CD1c-positive myeloid dendritic cell (primary cell): ENCODE measurements around the gene VANGL2.
"Not testable (repeated sequence)": the region's sequence is repeated elsewhere in the genome, so short reads cannot be mapped to it uniquely, and the experiment has no call there.

ENCODE experiments used
- DNase-seq: peaks from one replicate; pipeline ENCODE4 v3.0.0-alpha.2; 2016; ENCODE audit errors: extremely low spot score

Gene VANGL2

DNA sequence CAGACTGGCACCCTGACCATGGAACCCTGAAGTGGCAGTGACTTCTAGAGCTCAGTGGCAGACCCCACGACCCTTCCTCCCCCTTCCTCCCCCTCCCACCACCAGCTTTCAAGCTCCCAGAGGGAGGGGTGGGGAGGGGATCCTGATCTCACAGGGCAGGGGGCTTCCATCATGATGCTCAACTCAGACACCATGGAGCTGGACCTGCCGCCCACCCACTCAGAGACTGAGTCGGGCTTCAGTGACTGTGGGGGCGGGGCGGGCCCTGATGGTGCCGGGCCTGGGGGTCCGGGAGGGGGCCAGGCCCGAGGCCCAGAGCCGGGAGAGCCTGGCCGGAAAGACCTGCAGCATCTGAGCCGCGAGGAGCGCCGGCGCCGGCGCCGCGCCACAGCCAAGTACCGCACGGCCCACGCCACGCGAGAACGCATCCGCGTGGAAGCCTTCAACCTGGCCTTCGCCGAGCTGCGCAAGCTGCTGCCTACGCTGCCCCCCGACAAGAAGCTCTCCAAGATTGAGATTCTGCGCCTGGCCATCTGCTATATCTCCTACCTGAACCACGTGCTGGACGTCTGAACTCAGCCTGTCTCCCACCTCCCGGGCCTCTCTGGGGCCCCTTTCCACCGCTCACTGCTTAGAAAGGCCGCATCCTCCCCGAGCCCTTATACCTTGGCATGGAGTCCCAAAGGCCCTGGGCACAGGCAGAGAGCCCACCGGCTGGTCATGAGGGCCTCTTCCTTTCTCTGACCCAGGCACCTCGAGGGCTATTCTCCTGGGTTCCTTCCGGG is 29.6 kb upstream of the VANGL2 start:
- no peak for DNase-seq

DNA sequence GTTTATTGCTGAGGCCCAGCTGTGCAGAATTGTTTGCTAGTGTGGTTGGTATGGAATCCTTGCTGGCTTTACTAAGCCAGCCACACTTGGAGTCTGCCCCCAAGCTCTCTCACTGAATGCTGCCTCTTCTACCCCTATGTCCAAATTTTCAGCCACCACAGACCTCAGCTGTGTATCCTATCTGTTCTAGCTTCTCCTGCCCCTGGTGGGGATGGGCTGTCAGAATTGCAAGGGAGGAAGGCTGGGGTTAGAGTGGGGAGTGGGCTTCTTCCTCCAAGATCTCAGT is 29.1 kb upstream of the VANGL2 start:
- no peak for DNase-seq

DNA sequence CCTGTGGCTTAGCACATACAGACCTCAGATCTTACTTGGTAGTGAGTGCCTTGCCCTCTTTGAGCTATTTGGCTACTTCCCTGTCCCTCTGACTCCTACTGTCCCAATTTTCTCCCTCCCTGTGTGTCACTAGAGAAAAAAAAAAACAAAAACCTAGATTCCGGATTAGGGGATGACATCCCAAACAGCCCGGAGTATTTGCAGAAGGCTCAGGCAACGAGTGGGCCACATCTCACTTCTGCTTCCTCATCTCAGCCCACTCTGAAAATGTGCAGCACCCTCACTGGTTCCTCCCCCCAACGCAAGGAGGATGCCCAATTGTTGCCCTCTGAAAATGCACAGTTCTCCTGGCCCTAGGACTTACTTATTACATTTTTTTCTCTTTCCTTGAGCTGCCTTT is 28.6 kb upstream of the VANGL2 start:
- peak; percentile 91 for DNase-seq

DNA sequence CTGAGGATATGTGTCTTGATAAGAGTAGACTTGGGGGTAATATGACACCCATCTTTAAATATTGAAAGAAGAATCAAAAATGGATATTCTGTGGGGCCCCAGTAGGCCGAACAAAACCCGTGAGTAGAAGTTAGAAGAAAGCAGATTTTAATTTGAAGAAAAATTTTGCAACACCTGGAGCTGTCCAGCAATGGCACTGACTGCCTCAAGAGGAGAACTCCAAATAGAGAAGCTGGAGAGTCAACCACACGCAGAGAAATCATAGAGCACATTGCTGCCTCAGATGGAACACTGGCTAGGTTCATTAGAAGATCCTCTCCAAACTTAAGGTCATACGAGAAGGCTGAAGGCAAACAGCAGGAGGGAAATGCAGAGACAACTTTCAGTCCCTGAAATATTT is 26.7 kb upstream of the VANGL2 start:
- DNase-seq: peak; percentile 77

DNA sequence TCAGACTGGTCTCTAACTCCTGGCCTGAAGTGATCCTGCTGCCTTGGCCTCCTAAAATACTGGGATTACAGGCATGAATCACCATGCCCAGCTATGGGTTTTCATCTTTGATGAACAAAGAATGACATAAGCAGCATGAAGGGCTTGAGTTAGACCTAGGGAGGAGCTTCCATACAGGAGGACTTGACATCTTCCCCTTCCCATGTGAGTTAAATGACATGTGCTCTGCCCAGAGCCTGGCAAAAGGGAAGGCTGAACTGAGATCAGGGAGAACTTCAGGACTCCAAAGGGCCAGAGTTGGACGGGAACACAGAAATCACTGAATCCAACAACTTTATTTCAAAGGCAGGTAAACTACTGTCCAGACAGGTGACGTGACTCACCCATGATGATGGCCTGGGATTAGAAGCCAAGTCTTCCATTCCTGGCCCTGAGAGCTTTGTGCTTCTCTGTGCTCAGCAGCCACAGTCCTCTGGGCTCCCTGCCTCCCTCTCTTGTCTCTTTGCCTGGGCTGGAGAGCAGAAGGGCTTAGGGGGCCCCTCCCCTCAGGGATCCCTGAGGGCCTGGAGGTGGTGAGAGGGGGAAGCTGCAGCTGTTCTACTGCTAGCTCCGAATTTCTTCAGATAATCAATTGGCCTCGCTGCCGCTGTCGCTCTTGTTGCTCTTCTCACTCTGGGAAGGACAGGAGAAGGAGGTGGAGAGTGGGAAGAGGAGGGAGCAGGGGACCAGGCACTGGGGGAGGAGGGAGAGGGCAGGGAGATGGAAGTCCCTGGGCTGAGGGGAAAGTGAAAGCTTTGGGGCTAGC is 25.9 kb upstream of the VANGL2 start:
- peak; percentile 30 for DNase-seq

DNA sequence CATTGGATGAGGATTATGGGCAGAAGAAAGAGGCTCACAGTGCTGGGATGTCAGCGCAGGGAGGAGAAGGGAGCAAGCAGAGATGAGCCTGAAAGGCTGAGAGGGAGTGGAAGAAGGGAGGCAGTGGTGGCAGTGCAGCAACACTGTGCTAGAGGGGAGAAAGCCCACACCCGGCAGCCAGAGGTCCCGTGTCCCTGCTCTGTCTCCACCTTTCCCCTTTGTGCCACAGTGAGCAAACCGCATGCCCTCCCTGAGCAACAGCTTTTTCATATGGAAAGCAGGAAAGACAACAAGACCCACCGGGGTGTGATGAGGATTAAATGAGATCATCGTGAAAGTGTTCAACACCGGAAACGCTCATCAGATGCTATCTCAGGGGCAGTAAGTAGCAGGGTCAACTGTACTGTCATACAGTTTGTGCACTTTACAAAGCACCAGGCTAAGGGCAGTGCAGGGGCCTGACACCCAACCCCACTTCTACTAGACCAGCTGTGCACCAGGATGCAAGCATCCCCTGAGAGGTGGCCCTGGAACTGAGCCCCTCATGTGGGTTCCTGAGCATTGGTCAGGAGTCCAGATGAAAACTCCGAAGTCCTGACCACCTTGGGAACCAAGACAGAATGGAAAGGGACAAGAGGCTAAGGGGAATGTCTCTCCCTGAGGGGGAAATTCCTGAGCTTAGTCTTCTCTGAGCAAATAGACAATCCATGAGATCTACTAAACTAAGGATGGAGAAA is 24.4 kb upstream of the VANGL2 start:
- peak; percentile 72 for DNase-seq

DNA sequence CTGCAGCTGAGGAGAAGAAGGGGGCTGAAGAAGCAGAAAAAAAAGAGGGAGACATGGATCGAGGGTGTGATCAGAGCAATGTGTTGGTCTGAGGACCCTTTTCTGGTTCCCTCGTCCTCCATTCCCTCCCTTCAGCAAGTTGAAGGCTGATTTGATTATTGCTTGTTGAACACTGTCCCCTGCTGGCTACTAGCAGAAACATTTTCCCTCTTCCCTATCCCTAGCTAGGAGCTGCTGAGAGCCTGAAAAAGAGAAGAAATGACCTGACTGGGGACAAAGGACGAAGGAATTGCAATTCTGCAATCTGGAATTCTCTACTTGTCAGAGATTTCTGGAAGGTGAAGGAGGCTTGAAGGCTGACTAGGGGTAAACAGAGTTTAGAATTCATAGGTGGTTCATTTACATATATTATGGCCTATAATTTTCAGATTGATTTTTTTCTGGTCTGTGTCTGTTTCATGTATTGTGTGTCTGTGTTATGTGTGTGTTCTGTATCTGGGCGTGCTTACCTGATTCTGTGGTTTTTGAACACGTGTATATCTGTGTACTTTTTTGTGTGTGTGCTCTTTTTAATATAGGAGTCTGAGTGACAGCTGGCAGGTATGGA is 23.7 kb upstream of the VANGL2 start:
- DNase-seq: peak; percentile 76

DNA sequence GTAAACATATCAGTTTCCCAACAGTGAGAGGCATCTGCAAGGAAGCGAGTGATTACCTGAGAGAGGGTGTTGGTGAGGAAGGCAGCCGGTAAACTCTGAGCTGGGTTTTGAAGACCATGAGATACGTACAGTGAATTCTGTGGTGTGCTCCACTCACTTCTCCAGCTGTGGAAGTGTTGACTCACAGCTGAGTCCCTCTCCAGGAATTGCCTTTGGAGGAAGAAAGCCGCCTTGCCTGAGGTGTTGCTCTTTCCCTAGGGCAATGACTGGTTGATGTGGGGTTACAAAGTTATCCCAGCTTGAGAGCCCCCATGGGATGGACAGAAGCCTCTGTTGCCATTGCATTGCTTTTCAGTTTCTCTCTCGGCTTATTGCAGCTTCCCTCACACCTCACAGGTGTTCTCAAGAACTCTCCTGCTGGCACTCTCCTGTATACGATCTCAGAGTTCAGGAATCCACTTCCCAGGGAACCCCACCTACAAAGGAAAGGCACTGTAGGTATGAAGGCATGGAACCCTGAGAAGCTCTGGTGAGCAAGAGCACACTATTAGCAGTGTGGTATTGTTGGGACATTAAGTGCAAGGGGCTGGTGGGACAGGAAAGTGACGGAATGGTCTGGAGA is 22.7 kb upstream of the VANGL2 start:
- no peak for DNase-seq

DNA sequence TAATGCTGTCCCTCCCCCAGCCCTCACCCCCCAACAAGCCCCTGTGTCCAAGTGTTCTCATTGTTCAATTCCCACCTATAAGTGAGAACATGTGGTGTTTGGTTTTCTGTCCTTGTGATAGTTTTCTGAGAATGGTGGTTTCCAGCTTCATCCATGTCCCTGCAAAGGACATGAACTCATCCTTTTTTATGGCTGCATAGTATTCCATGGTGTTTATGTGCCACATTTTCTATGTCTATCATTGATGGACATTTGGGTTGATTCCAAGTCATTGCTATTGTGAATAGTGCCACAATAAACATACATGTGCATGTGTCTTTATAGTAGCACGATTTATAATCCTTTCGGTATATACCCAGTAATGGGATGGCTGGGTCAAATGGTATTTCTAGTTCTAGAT is 15.6 kb upstream of the VANGL2 start:
- not testable (repeated sequence) for DNase-seq

DNA sequence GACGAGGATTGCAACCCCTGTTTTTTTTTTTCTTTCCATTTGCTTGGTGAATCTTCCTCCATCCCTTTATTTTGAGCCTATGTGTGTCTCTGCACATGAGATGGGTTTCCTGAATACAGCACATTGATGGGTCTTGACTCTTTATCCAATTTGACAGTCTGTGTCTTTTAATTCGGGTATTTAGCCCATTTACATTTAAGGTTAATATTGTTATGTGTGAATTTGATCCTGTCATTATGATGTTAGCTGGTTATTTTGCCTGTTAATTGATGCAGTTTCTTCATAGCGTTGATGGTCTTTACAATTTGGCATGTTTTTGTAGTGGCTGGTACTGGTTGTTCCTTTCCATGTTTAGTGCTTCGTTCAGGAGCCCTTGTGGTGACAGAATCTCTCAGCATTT is 12.0 kb upstream of the VANGL2 start:
- DNase-seq: not testable (repeated sequence)

DNA sequence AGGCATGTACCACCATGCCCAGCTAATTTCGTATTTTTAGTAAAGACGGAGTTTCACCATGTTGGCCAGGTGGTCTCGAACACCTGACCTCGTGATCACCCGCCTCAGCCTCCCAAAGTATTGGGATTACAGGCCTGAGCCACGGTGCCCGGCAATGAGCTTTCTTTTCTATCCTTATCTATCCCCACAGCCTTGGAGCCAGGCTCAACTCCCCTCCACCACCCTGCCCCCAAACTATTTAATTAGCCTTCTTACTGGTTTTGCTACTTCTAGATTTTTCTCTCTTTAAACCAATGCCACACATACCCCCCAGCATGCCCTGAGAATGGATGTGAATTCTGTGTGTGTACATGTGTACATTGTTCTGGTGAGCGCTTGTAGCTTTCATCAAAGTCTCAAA is 5.7 kb upstream of the VANGL2 start:
- DNase-seq: no peak

DNA sequence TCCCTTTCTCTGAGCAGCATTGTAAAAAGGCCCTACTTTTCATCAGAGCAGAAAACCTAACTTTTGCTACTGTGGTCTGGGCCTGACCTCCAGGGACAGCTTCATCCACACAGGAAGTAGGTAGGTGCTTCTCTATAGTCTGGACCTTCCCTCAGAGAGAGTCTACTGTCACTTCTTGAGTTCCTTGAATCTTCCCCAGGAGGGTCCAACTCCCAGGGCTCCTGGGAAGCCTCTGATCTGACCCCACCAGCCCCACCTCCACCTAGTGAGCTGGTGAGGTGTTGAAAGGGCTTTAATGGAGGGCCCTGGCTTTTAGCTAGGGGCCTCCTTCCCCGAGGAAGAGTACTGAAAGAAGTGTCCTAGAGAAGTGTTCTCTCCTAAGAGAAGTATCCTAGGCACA is 2.7 kb upstream of the VANGL2 start:
- no peak for DNase-seq

DNA sequence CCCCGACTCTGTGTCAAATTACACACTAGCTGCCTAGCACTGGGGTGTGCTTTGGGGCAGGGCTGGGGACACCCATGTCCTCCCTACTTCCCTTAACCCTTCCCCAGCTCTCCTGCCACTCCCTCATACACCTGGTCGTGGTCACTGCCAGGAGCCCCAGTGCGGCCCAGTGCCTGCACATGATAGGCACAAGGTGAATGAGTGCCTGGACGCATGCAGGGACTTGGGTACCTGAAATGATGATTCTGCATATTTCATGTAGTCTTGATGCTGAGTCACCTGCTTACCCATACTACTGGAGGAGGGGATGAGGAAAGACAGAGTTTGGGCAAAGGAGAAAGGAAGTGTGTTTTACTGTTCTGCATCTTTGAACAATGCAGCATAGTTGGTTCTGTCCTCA is 1.5 kb upstream of the VANGL2 start:
- DNase-seq: no peak

DNA sequence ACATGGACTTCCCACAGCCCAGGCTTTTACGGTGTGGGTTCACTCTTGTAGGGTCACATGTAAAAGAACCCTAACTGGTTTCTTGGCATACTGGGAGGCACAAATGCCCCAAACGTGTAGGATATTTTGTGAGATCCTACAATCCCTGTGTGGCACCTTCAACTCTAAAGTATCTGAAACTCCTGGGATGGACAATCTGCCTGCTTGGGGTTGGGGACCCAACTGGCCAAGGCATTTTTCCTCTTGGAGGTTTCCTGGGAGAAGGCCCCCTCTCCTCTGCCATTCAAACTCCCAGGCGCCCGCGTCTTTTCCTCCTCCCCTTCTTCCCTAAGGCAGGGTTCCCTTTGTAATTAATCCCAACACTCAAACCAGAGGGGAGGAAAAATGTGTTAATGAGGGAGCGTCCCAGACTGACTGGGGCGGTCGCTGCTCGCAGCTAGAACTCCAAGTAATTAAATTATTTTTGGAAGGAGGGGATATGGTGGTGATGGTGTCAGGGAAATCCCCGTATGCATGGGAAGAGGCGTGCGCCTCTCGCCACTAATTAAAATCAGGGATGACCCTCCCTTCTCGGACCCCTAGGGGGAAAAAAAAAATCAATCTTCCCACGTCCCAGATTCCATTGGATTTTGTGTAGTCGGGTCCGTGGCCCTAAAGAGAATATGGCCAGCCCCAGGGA is 681 bp upstream of the VANGL2 start:
- no peak for DNase-seq

DNA sequence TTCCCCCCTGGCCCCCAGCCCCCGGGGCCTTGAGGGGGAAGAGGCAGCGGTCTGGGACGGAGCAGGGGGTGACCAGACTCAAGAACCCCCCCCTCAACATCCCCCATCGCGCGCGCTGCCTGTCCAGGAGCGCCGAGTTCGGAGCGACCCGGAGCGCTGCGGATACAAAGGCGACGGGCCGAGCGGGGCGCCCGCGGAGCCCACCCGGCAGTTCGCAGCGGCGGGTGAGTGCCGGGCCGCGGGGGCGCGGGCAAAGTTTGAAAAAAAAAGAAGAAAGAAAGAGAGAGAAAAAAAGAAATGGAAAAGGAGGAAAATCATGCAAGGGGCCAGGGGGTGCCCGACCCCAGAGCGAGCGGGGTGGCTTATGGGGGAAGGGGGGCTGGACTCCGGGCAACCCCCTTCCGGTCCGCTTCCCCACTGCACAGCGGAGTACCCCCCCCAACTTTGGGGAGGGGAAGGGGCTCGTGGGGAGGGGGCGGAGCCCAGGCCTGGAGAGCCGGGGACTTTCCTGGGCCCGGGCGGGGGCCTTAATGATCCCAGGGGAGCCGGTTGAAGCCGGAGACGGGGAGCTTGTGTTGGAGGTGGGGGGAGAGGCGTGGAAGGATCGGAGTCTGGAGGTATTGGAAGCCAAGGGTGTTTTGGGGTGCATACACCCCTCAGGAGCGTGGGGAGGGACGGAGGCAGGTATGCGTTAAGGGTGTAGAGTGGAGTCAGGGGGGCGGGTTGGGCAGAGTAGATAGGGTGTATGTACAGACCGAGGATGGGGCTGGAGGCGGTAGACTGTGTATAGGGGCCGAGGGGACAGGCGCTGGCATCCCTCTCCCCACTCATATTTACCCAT is 502 bp downstream of the VANGL2 start:
- no peak for DNase-seq

DNA sequence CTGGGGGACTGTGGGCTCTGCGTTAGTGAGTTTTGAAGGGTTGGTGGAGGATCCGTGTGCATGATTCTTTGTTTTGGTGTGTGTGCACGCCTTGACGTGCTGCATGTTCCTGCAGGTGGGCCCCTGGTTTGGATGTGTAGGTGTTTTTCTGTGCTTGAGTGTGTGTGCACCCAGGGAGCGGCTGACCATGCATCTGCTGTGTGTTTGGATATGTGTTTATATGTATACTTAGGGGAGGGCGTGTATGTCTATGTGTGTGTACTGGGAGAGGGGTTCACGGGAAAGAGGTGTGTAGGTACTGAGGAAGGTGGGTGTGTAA is 1.1 kb downstream of the VANGL2 start:
- DNase-seq: no peak

DNA sequence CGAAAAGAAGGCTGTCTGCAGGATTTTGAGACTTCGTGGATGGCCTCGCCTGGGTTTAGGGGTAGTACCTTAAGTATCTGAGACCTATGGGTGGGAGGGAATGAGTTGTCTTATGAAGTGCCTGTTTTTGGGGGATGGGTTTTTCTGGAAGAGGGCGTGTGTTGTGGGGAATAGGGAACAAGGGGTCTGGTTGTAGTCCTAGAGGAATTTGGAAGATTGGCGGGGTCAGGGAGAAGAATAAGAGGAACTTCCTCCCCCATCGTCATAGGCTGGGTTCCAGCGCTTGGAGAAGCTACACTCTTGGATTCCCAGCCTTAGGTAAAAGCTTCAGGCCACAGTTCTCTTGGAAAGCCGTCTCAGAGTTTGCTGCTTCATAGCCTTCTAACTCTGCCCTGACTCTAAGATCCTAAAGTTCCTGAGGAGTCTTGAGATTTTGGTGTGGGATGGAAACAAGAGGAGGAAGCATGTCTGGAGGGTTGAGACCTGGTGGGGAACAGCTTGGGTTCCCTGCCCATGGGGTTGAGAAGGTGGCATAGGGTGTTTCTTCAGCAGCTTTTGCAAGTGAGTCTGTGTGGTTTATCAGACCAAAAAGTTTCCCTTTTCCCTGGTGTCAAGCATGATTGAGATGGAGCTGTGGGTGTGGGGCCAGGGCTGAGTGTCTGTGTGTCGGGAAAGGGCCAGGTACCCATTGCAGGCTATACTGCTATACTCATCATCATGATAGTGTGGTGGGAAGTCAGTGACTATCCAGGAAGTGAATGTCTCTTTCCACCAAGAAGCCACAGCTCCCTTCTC is 1.8 kb downstream of the VANGL2 start:
- no peak for DNase-seq

DNA sequence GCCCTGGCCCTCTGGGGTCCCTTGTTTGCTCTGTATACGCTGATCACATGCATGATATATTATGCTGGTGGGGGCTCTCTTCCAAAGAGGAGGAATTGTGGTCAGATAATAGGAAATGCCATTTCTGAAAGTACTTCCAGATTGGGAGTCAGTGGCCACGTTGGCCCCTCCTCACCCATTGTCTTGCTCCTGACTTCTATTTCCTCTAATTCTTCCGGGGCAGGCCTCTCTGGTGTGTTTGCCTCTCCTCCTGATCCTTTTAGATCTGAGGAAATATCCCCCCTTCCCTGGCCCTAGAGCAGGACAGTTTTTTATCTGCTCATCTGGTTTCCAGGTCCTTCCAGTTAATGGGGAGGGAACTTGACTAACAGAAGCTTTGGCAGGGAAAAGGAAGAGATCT is 2.9 kb downstream of the VANGL2 start:
- DNase-seq: no peak

DNA sequence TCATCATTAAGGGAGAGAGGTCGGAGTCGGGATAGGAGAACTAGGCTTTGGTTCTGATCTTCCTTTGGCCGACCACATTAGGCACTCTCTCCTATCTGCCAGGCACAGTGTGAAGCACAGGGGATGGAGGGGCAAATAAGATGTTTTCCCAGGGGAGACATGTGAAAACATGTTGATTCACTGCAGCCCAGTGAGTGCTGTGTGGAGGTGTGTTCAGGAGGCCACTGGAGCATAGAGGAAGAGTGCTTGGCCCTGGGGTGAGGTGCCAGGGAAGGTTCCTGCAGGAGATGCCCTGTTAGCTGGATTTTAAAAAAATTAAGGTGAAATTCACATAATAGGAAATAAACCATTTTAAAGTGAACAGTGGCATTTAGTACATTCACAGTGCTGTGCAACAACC is 3.7 kb downstream of the VANGL2 start:
- no peak for DNase-seq
